ENCODE results near the gene TTLL12.
"Not testable (repeated sequence)": the region's sequence is repeated elsewhere in the genome, so short reads cannot be mapped to it uniquely, and the experiment has no call there.

TTLL12 gene

GRCh38 chr22:43152003-43152356 lies 35.0 kb downstream of the TTLL12 start:
- FAIRE-seq = no peak

- FAIRE-seq = no peak
Observed at GRCh38 chr22:43151251-43152002, 35.5 kb downstream of the TTLL12 start, which contains the start of gene TSPO. TSPO (plus strand) TSS chr22:43151559; CDS start chr22:43159239, 7,680 bp downstream.

GRCh38 chr22:43150731-43151206 lies 36.2 kb downstream of the TTLL12 start:
- no peak for FAIRE-seq

GRCh38 chr22:43148581-43148980 lies 38.4 kb downstream of the TTLL12 start:
- FAIRE-seq = no peak

- no peak for FAIRE-seq
Observed at GRCh38 chr22:43147821-43148220, 39.1 kb downstream of the TTLL12 start.

GRCh38 chr22:43146332-43146731 lies 40.6 kb downstream of the TTLL12 start:
- FAIRE-seq = not testable (repeated sequence)

- FAIRE-seq = not testable (repeated sequence)
Observed at GRCh38 chr22:43145371-43145770, 41.6 kb downstream of the TTLL12 start.

GRCh38 chr22:43144949-43145348 lies 42.0 kb downstream of the TTLL12 start:
- no peak for FAIRE-seq

- FAIRE-seq = no peak
Observed at GRCh38 chr22:43142880-43143562, 43.9 kb downstream of the TTLL12 start, which contains the start of gene MCAT. MCAT (minus strand) TSS chr22:43143398; CDS start chr22:43143348, 50 bp downstream.

GRCh38 chr22:43136801-43137200 lies 50.1 kb downstream of the TTLL12 start:
- FAIRE-seq = no peak

GRCh38 chr22:43136255-43136654 lies 50.7 kb downstream of the TTLL12 start:
- FAIRE-seq = no peak

- FAIRE-seq = no peak
Observed at GRCh38 chr22:43135565-43135964, 51.4 kb downstream of the TTLL12 start.

GRCh38 chr22:43134553-43134952 lies 52.4 kb downstream of the TTLL12 start:
- no peak for FAIRE-seq

- FAIRE-seq = no peak
Observed at GRCh38 chr22:43133401-43133800, 53.5 kb downstream of the TTLL12 start.

- no peak for FAIRE-seq
Observed at GRCh38 chr22:43131773-43132501, 55.0 kb downstream of the TTLL12 start.

- FAIRE-seq = no peak
Observed at GRCh38 chr22:43129426-43130425, 57.2 kb downstream of the TTLL12 start.

GRCh38 chr22:43128928-43129424 lies 58.0 kb downstream of the TTLL12 start:
- FAIRE-seq = no peak

- FAIRE-seq = no peak
Observed at GRCh38 chr22:43128116-43128515, 58.8 kb downstream of the TTLL12 start.

GRCh38 chr22:43127166-43127908 lies 59.6 kb downstream of the TTLL12 start:
- FAIRE-seq = no peak

GRCh38 chr22:43126501-43127165 lies 60.3 kb downstream of the TTLL12 start:
- no peak for FAIRE-seq

Data from A204.1 (cell line).